HG02588 (cell line): ENCODE results near the gene DOCK6.

Experiments
- ATAC-seq: cut with Tn5 transposase; IDR thresholded peaks from one replicate; pipeline ENCODE4 v1.9.1; 2021; ENCODE audit warnings: mild to moderate bottlenecking, moderate library complexity; ENCODE audit not compliant: unreplicated experiment

The DOCK6 gene, protein sequence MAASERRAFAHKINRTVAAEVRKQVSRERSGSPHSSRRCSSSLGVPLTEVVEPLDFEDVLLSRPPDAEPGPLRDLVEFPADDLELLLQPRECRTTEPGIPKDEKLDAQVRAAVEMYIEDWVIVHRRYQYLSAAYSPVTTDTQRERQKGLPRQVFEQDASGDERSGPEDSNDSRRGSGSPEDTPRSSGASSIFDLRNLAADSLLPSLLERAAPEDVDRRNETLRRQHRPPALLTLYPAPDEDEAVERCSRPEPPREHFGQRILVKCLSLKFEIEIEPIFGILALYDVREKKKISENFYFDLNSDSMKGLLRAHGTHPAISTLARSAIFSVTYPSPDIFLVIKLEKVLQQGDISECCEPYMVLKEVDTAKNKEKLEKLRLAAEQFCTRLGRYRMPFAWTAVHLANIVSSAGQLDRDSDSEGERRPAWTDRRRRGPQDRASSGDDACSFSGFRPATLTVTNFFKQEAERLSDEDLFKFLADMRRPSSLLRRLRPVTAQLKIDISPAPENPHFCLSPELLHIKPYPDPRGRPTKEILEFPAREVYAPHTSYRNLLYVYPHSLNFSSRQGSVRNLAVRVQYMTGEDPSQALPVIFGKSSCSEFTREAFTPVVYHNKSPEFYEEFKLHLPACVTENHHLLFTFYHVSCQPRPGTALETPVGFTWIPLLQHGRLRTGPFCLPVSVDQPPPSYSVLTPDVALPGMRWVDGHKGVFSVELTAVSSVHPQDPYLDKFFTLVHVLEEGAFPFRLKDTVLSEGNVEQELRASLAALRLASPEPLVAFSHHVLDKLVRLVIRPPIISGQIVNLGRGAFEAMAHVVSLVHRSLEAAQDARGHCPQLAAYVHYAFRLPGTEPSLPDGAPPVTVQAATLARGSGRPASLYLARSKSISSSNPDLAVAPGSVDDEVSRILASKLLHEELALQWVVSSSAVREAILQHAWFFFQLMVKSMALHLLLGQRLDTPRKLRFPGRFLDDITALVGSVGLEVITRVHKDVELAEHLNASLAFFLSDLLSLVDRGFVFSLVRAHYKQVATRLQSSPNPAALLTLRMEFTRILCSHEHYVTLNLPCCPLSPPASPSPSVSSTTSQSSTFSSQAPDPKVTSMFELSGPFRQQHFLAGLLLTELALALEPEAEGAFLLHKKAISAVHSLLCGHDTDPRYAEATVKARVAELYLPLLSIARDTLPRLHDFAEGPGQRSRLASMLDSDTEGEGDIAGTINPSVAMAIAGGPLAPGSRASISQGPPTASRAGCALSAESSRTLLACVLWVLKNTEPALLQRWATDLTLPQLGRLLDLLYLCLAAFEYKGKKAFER (N-terminal part only)

DNA sequence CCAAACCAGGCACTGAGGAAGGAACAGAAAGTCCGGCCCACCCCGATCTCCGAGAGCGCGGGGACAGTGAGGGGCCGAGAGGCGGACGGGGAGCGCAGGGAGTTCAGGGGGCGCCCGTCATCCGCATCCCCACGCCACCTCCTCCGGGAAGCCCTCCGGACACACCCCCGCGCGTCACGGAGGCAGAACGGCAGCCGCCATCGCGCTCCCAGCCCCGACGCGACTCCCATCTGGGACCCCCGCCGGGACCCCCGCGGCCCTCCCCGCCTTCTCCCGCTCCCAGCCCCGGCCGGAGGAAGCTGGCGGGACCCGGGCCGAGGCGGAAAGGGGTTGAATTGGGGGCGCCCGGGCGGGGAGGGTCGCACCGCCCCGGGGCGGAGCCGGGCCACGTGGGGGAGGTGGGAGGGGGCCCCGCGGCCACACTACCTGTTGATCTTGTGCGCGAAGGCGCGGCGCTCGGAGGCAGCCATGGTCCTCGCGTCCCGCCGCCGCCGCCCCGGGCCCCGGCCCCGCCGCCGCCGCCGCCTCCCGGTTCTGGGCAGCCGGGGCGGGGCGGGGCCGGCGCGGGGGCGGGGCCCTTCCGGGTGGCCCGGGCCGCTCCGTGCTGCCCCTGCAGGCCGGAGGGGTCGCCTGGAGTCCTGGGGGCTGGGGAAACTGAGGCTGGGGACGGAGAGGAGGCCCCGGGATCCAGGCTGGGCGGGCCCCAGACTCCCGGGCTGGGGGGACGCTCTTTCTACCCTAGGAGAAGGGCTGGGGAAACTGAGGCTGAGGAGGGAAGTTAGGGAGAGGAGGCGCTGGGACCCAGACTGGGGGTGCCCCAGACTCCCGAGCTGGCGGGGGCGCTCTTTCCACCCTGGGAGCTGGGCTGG lies at the start of gene DOCK6:
DOCK6 (minus strand) TSS at position 554 of the 869 bp plus-strand sequence; CDS start at position 470, 84 bp downstream.
- ATAC-seq = no peak

DNA sequence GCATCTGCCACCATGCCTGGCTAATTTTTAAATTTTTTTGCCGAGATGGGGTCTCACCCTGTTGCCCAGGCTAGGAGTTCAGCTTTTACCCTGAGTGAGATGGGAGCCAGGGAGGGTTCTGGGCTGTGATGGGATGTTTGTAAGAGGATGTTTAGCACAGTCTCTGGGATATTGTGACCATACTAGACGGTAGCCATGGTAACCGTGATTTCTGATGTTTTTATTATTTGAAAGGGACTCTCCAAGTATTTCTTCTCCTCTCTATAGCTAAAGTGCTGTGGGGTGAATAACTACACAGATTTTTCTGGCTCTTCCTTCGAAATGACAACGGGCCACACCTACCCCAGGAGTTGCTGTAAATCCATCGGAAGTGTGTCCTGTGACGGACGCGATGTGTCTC lies 44.0 kb upstream of the DOCK6 start:
- no peak for ATAC-seq

DNA sequence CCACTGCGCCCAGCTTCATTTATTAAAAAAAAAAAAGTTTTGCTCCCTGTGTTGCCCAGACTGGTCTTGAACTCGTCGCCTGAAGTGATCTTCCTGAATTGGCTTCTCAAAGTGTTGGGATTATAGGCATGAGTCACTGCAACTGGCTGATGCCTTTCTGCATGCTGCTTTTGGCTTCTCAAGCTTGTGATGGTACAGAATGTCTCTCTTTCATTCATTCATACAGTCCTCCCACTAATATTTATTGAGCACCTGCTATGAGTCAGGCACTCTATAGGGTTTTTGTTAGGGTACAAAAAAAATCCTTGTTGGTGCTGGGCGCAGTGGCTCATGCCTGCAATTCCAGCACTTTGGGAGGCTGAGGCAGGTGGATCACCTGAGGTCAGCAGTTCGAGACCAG lies 42.6 kb upstream of the DOCK6 start:
- ATAC-seq = no peak

DNA sequence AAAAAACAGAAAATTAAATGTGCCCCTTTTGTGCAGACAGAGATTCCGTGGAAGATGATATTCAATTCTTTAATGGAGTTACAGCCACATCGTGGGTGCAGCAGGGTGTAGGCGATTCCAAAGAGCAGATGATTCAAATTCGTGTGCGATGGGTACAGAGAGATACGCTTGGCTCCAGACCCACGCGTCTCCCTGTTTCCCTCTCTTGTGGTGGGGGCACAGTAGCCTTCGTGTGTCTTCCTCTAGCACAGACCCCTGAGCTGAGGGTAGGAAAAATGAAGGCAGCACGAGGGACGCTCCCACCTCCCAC lies 38.4 kb upstream of the DOCK6 start:
- no peak for ATAC-seq

DNA sequence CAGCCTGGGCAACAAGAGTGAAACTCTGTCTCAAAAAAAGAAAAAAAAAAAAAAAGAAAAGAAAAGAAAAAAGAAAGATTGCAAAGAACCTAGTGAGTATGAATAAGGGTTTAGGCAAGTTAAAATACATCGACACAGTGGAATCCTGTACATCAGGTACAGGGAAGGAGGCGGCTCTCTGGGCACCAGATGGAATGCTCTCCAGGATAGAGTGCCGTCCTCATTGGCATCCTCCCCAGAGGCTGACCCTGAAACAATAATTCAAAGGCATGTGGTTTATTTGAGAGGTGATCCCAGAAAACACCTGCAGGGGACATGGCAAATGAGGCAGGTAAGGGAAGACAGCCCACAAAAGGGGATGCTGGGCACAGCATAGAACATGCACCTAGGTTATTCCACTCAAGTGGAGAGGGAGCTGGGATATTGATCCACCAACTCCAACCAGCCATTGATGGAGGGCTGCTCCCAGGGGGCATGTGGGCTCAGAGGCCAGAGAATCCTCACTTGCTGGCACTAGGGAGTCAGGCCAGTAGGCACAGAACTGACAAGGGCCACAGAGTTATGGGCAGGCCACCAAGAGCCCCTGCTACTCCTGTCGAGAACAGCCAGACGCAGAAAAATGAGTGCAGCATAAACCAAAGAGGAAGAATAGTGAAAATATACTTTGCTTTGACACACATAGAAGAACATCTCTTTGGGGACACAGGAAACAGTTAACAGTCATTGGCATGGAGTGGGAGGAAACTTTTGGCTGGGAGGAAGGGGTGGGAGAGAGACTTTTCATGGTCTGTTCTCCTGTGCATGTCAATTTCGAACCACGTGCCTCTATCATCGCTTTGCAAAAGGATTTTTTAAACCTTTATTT lies 37.9 kb upstream of the DOCK6 start:
- ATAC-seq = no peak

DNA sequence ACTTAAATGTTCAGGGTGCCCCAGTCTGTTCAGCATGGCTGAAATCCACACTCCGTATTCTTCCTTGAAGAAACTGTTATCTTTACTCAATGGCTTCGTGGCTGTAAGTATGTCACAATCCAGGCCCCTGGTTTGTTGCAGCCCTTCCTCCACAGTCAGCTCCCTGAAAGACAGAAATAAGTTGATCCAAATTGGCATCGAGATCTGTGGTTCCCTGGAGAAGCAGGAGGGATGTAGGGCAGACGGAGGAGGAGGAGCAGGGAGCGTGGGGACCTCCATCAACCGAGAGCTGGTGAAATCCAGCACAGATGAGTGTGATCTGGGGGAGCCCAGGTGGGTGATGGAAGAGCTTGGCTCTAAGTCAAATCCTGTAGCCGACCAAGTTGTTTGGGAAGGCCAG lies 33.9 kb upstream of the DOCK6 start:
- no peak for ATAC-seq

DNA sequence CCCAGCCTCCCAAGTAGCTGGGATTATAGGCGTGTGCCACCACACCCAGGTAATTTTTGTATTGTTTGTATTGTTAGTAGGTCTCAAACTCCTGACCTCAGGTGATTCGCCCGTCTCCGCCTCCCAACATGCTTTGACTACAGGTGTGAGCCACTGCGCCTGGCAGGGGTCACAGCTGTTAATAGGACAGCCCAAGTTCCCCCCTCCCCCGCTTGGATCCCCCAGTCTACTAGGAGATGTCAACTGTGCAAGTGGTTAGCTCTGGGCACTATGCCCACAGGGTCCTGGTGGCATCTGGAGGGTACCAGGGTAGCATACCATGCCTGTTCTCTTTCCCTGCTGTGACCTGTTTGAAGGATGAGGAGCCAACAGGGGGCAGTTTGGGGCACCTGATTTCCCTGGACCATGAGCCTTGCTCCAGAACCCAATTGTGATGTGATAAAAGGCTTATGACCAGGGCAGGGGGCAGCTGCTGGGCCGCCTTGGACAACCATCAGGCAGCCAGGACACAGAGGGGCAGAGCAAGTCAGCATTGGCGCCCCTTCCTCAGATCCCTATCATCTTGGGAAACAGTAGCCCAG lies 33.4 kb upstream of the DOCK6 start, which contains the start of gene TSPAN16:
TSPAN16 (plus strand) TSS at position 496 of the 581 bp plus-strand sequence. CDS start 138 bp downstream, outside the sequence.
- ATAC-seq = no peak

DNA sequence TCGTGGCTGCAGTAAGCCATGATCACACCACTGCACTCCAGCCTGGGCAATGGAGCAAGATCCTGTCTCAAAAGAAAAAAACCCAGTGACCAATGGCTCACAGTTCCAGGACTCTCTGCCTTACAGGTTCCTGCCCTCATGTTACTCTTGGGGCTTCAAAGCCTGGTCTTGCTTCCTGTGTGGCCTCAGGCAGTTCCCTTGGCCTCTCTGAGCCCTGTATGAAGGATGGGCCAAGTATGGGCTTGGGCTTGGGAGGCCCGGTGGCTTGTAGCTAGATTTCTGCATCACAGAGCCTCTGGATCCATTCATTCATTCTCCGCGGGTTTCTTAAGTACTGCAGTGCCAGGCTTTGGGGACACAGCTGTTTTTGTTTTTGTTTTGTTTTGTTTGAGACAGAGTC lies 32.9 kb upstream of the DOCK6 start:
- no peak for ATAC-seq

DNA sequence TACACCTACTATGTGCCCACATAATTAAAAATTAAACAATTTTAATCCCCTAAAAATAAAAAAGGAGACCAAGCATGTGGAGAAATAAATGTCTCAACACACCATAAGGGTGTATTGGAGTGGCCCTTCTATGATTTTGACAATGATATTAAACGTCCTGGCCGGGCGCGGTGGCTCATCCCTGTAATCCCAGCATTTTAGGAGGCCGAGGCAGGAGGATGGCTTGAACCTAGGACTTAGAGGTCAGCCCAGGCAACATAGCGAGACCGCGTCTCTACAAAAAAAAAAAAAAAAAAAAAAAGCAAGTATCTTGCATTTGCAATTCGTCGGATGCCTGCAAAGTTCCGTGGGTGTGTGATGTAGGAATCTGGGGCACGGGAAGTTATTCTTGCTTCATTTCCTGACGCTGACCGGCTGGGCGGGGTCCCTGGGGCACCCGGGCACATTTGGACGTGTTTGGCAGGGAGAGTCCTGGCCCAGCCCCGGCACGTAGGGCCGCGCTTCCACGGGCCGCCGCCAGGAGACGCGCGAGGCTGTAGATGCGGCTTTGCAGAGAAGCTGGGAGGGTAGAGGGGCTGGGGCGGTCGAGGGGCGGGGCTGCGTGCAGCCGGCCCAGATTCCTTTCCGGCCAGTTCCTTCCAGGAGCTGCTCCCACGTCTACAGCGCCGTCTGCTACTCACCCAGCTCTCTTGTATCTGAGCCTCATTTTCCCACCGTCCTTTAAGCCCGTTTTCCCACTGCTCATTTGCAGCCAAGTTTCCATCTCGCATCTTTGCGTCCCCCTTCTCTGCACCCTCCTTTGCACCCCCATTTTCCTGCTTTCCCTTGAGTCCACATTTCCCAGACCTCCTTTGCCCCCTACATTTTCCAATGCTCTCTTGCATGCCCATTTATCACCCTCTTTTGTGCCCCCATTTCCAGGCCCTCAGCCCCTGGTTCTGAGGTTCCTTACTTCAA lies 31.4 kb upstream of the DOCK6 start:
- peak; percentile 42 for ATAC-seq

DNA sequence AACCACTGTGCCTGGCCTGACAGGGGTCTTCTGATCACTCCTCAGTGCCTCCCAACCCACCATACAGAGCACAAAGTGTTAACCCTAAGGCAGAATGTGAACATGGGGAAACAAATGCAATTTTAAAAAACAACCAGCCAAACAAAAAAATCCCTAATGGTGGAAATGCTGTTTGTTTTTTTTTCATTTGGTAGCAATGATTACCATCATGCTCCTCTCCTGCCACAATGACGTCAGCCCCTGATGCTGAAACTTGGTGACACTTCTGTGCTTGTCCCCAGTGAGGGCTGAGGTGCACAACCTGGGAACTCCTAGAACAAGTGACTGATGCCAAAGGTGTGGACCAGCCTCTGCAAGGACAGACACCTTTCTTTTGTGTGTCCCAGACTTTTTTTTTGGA lies 29.7 kb upstream of the DOCK6 start:
- ATAC-seq = no peak

DNA sequence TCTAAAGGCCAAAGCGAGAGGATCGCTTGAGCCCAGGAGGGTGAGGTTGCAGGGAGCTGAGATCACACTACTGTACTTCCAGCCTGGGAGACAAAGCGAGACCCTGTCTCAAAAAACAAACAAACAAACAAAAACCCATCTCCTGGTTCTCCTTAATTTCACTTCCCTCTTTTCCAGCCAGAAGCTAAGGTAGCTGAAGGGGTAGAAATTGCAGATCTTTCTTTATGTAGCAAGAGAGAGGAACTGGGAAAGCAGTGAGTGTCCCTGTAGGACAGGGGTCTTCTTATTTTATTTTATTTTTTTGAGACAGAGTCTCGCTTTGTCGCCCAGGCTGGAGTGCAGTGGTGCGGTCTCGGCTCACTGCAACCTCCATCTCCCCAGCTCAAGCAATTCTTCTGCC lies 29.1 kb upstream of the DOCK6 start:
- no peak for ATAC-seq

DNA sequence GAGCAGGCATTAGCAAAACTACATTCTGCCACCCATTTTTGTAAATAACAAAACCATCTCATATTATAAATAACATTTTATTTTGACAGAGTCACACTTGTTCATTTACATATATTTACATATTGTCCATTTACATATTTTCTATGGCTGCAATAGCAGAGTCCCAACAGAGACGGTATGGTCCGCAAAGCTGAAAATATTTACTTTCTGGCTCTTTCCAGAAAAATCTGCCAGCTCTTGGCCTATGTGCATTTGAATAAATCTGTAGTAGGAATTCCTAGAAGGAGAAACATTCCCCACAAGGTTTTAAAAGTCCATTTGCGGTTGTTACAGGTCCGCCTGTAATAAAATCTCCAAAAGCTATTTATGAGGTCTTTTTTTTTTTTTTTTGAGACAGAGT lies 27.9 kb upstream of the DOCK6 start:
- no peak for ATAC-seq

DNA sequence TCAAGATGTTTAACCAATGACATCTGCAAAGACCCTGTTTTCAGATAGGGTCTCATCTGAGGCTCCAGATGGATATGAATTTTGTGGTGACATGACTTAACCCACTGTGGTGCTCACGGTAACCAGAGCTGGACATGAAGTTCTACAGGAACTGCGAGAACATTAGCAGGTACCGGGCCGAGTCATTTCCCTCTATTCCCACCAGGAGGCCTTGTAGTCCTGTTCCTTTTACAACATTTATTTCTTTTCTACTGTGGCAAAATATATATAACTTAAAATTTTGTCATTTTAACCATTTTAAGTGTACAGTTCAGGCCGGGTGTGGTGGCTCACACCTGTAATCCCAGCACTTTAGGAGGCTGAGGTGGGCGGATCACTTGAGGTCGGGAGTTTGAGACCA lies 26.0 kb upstream of the DOCK6 start:
- no peak for ATAC-seq

DNA sequence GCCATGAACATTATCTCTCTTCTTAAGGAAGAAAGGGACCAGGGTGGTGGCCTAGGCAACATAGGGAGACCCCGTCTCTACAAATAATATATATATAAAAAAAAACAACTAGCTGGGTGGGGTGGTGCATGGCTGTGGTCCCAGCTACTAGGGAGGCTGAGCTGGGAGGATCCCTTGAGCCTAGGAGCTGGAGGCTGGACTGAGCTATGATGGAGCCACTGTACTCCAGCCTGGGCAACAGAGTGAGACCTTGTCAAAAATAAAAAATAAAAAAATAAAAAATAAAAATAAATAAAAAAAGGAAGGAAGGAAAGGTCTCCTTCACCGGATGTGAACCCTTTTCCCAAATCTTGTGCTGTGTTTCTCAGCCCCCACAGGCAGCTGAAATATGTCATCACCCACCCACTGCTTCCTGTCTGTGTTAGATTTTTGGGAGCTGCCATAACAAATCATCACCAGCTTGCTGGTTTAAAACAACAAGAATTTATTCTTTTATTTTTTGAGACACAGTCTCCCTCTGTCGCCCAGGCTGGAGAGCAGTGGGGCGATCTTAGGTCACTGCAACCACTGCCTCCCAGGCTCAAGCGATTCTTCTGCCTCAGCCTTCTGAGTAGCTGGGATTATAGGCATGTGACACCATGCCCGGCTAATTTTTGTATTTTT lies 24.1 kb upstream of the DOCK6 start:
- no peak for ATAC-seq

DNA sequence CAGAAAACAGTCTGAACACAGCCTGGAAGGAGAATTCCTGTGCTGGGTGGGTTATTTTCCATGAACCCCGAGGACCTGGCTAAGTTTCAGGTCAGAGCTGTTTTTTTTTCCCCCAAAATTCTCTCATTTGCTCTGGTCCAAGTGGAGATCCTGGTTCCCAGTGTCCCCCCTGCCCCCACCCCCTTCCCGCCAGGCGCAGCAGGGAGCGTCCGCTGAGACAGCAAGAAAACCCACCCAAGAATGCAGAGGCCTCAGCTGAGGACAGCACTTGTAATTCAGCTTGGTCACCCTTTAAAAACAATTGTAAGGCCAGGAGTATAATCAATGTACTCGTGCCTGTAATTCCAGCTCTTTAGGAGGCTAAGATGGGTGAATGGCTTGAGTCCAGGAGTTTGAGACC lies 22.2 kb upstream of the DOCK6 start:
- no peak for ATAC-seq

DNA sequence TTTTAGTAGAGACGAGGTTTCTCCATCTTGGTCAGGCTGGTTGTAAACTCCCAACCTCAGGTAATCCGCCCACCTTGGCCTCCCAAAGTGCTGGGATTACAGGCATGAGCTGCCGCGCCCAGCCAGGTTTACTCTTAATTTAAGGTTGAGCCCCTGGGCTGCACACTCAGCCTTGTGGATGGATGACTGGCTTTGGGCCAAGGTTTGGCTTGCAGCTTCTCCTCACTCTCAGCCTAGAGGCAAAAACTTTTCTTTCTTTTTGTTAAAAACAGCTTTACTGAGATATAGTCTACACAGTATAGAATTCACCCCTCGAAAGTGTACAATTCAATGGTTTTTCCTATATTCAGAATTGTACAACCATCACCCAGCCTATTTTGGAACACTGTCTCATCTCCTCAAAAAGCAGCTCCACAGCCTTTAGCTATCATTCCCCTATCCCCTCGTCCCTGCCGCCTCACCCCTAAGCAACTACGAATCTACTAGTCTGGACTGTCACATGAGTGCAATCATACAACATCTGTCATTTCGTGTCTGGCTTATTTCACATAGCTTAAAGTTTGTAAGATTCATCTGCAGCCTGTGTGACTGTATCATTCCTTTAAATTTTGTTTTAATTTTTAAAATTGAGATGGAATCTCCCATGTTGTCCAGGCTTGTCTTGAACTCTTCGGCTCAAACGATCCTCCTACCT lies 19.2 kb upstream of the DOCK6 start:
- ATAC-seq = no peak
